ENCODE data around the gene TGFB3. TPM values are rescaled to one million over a fixed set of nuclear protein-coding genes. Genes with fewer than 3 reads are reported as not detected.

TGFB3 gene
- total and polyA plus RNA-seq, 2 donors (not counting 1 experiment from before 2014, with no cell fraction given), result 7.0 to 9.4 TPM

DNA sequence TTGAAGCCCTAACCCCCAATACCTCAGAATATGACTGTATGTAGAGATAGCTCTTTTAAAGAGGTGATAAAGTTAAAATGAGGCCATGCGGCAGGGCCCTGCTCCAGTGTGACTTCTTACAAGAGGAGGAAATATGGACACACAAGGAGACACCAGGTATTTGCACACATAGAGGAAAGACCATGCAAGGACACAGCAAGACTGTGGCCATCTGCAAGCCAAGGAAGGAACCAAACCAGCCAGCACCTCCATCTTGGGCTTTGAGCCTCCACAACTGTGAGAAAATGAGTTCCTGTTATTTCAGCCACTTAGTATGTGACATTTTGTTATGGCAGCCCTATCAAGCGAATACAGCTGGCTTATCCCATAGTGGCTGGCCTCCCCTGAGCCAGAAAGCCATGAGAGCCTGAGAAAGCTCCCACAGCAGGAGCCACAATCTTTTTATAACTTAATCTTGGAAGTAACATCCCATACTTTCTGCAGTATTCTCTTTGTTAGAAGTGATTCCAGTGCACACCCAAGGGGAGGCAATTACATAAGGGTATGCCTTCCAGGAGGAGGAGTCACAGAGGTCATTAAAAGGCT lies 48.0 kb downstream of the TGFB3 start:
- no peaks in the 10 kb centered on the region for H3K27me3 Mint-ChIP-seq
- no peak overlapping the region for H3K4me2 ChIP-seq (replicated peaks; ENCODE audit: low read depth, low read length, poor library complexity, severe bottlenecking)
- TF ChIP-seq, protein P1, sequence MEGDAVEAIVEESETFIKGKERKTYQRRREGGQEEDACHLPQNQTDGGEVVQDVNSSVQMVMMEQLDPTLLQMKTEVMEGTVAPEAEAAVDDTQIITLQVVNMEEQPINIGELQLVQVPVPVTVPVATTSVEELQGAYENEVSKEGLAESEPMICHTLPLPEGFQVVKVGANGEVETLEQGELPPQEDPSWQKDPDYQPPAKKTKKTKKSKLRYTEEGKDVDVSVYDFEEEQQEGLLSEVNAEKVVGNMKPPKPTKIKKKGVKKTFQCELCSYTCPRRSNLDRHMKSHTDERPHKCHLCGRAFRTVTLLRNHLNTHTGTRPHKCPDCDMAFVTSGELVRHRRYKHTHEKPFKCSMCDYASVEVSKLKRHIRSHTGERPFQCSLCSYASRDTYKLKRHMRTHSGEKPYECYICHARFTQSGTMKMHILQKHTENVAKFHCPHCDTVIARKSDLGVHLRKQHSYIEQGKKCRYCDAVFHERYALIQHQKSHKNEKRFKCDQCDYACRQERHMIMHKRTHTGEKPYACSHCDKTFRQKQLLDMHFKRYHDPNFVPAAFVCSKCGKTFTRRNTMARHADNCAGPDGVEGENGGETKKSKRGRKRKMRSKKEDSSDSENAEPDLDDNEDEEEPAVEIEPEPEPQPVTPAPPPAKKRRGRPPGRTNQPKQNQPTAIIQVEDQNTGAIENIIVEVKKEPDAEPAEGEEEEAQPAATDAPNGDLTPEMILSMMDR (IDR thresholded peaks at IDR 0.05), result no peak
- no peak for TF ChIP-seq EZH2 (IDR thresholded peaks at IDR 0.05; ENCODE audit: borderline replicate concordance, insufficient read depth, low read depth, low read length, poor library complexity, severe bottlenecking)
- CTCF ChIA-PET, result interaction anchor here (1.5 kb wide), 1 partner anchor 27 kb away, joined by 5 read pairs; no protein-coding TSS in a partner anchor
- H3K4me1 ChIP-seq (ENCODE audit: control insufficient read depth in 2 of 2, insufficient read depth in 2 of 2, low read length in 2 of 2), result peaks cover 10 to 11% of the 10 kb centered on the region in 2 donors
- H2AFZ ChIP-seq (ENCODE audit: insufficient read depth, low read depth, low read length, poor library complexity, severe bottlenecking), result no peak overlapping the region
- no peak for ATAC-seq (ENCODE audit: low read depth)
- H3K79me2 ChIP-seq (ENCODE audit: control insufficient read depth, insufficient read depth, low read length), result no peaks in the 10 kb centered on the region
- no peak overlapping the region for H3K9ac ChIP-seq (ENCODE audit: low read length)
- H3K36me3 ChIP-seq (replicated peaks in 1 of 2; ENCODE audit: control extremely low read depth in 1 of 2, control insufficient read depth in 1 of 2, extremely low read depth in 1 of 2, insufficient read depth in 2 of 2, low read length in 1 of 2), result no peaks in the 10 kb centered on the region
- no peak overlapping the region for H3K27ac ChIP-seq (ENCODE audit: low read length in 2 of 2)
- H3K4me3 Mint-ChIP-seq, result no peak overlapping the region
- H3K9me3 Mint-ChIP-seq (ENCODE audit: insufficient read depth), result no peaks in the 10 kb centered on the region
- WGBS (ENCODE audit: insufficient coverage), result 50% methylated on average over 2 of the region's 2 CpGs
- DNase-seq, result no peak
- no peaks in the 10 kb centered on the region for H4K20me1 ChIP-seq (ENCODE audit: control insufficient read depth, insufficient read depth, low read length, poor library complexity, severe bottlenecking)
- no peak overlapping the region for H3K27ac Mint-ChIP-seq
- H3K27me3 ChIP-seq (replicated peaks in 1 of 4; ENCODE audit: control extremely low read depth in 1 of 4, control insufficient read depth in 3 of 4, insufficient read depth in 4 of 4, low read length in 3 of 4), result no peaks in the 10 kb centered on the region
- intact Hi-C loops (cut with micrococcal nuclease), result no loop called here
- H3K4me3 ChIP-seq (ENCODE audit: control extremely low read depth in 1 of 5, extremely low read depth in 1 of 5, insufficient read depth in 1 of 5, low read depth in 2 of 5, low read length in 4 of 5), result no peak overlapping the region
- POLR2A ChIA-PET, result no interaction called here
- H3K4me1 Mint-ChIP-seq, result peaks cover 14% of the 10 kb centered on the region
- no peaks in the 10 kb centered on the region for H3K9me3 ChIP-seq (ENCODE audit: control extremely low read depth in 1 of 3, control insufficient read depth in 2 of 3, insufficient read depth in 1 of 3, low read length in 2 of 3)

DNA sequence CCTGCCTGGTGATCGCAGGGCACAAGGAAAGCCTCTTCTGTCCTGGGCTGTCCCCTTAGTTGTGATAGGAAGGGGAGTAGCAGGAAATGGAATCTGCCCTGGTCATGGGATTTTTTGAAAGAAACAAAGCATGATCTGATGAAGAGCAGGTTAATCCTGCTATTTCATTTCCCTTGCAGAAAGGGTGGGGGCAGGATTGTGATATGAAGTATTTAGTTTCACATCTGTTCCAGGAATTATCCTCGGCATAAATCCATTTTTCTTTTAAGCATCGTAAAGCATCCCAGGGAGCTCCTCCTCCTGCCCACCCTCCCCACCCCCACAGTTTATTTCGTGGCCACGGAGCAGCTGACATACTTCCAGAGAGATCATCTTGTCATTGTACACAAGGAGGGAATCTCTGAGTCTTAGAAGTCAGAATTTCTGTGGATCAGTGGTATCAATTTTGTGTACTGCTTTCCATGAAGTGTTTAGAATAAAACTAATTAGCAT lies 53.1 kb downstream of the TGFB3 start:
- Histone ChIP-seq H3K9me3 (ENCODE audit: control extremely low read depth in 1 of 3, control insufficient read depth in 2 of 3, insufficient read depth in 1 of 3, low read length in 2 of 3) (no peaks in the 10 kb centered on the region), H2AFZ (ENCODE audit: insufficient read depth, low read depth, low read length, poor library complexity, severe bottlenecking) (no peak overlapping the region), H3K36me3 (replicated peaks in 1 of 2; ENCODE audit: control extremely low read depth in 1 of 2, control insufficient read depth in 1 of 2, extremely low read depth in 1 of 2, insufficient read depth in 2 of 2, low read length in 1 of 2) (no peaks in the 10 kb centered on the region), H3K4me3 (ENCODE audit: control extremely low read depth in 1 of 5, extremely low read depth in 1 of 5, insufficient read depth in 1 of 5, low read depth in 2 of 5, low read length in 4 of 5) (no peak overlapping the region), H3K27ac (ENCODE audit: low read length in 2 of 2) (no peak overlapping the region), H3K79me2 (ENCODE audit: control insufficient read depth, insufficient read depth, low read length) (no peaks in the 10 kb centered on the region), H4K20me1 (ENCODE audit: control insufficient read depth, insufficient read depth, low read length, poor library complexity, severe bottlenecking) (no peaks in the 10 kb centered on the region), H3K27me3 (replicated peaks in 1 of 4; ENCODE audit: control extremely low read depth in 1 of 4, control insufficient read depth in 3 of 4, insufficient read depth in 4 of 4, low read length in 3 of 4) (no peaks in the 10 kb centered on the region), H3K9ac (ENCODE audit: low read length) (no peak overlapping the region), H3K4me1 (ENCODE audit: control insufficient read depth in 2 of 2, insufficient read depth in 2 of 2, low read length in 2 of 2) (no peaks in the 10 kb centered on the region), H3K4me2 (replicated peaks; ENCODE audit: low read depth, low read length, poor library complexity, severe bottlenecking) (no peak overlapping the region)
- Mint-ChIP-seq H3K27ac (no peak overlapping the region), H3K4me3 (no peak overlapping the region), H3K27me3 (no peaks in the 10 kb centered on the region), H3K9me3 (ENCODE audit: insufficient read depth) (no peaks in the 10 kb centered on the region), H3K4me1 (no peaks in the 10 kb centered on the region)
- DNase-seq, result no peak
- CTCF ChIA-PET, result interaction anchor here (0.7 kb wide), 1 partner anchor 22 kb away, joined by 4 read pairs; no protein-coding TSS in a partner anchor
- intact Hi-C loops (cut with micrococcal nuclease), result no loop called here
- 100% methylated on average over 1 of the region's 5 CpGs for WGBS (ENCODE audit: insufficient coverage)
- no peak for ATAC-seq (ENCODE audit: low read depth)
- POLR2A ChIA-PET, result no interaction called here
- no peak for TF ChIP-seq EZH2 (IDR thresholded peaks at IDR 0.05; ENCODE audit: borderline replicate concordance, insufficient read depth, low read depth, low read length, poor library complexity, severe bottlenecking)
